Cardiac fibroblast (primary cell): Measurements from ENCODE around the gene PLXNA4.
"Not testable (repeated sequence)": the region's sequence is repeated elsewhere in the genome, so short reads cannot be mapped to it uniquely, and the experiment has no call there.

ENCODE experiments used
- DNase-seq, 2 donors: peaks; one replicate each; pipeline versions ENCODE4 v3.0.0 to v3.0.0-alpha.2; 2010; ENCODE audit warnings: low read depth in 2 of 2
- H3K4me3 ChIP-seq, 2 donors: replicated peaks in 1 of 2; 1 replicate in 1 of 2; 2 replicates in 1 of 2; pipeline ENCODE4 v1.5.1; 2011; ENCODE audit warnings: low read depth in 2 of 2, low read length in 2 of 2, mild to moderate bottlenecking in 2 of 2, moderate library complexity in 1 of 2
- CTCF ChIP-seq: IDR thresholded peaks from one replicate; pipeline ENCODE4 v1.5.1; 2011; ENCODE audit warnings: low read depth, mild to moderate bottlenecking, low read length, inconsistent platforms

PLXNA4 gene

GRCh38 chr7:132181371-132181770, 394.9 kb downstream of the PLXNA4 start:
- no peak for TF ChIP-seq CTCF
- no peak for DNase-seq
- H3K4me3 ChIP-seq, result no peak overlapping the region

- no peak for DNase-seq
- no peak for TF ChIP-seq CTCF
- H3K4me3 ChIP-seq, result no peak overlapping the region
Measured at GRCh38 chr7:132180481-132180880, 395.8 kb downstream of the PLXNA4 start.

GRCh38 chr7:132179681-132180080, 396.6 kb downstream of the PLXNA4 start:
- no peak overlapping the region for H3K4me3 ChIP-seq
- TF ChIP-seq CTCF, result no peak
- DNase-seq, result no peak

- no peak overlapping the region for H3K4me3 ChIP-seq
- no peak for TF ChIP-seq CTCF
Measured at GRCh38 chr7:132179080-132179430, 397.2 kb downstream of the PLXNA4 start.

GRCh38 chr7:132178402-132179079, 397.7 kb downstream of the PLXNA4 start:
- DNase-seq, H3K4me3 ChIP-seq: not testable (repeated sequence)

More at GRCh38 chr7:132179080-132179430, 397.2 kb downstream of the PLXNA4 start:
- no peak for DNase-seq

GRCh38 chr7:132177708-132178401, 398.4 kb downstream of the PLXNA4 start:
- TF ChIP-seq CTCF, result no peak
- DNase-seq, result no peak
- no peak overlapping the region for H3K4me3 ChIP-seq

GRCh38 chr7:132176719-132177118, 399.6 kb downstream of the PLXNA4 start:
- H3K4me3 ChIP-seq, result no peak overlapping the region
- no peak for TF ChIP-seq CTCF
- no peak for DNase-seq
